NCI-H2029 treated with DMSO at 0.1 percent for 48 hours (cell line): ENCODE measurements around the gene NFIA.

Source experiments
- DNase-seq: peaks from one replicate; lab custom pipeline; 2025; lab: John Stamatoyannopoulos, UW

NFIA gene

GRCh38 chr1:61494000-61494399, 411.6 kb downstream of the NFIA start:
- DNase-seq = no peak

GRCh38 chr1:61496501-61496900, 414.1 kb downstream of the NFIA start:
- no peak for DNase-seq

GRCh38 chr1:61497013-61497412, 414.7 kb downstream of the NFIA start:
- no peak for DNase-seq

GRCh38 chr1:61498342-61498741, 416.0 kb downstream of the NFIA start:
- no peak for DNase-seq

- no peak for DNase-seq
Measured at GRCh38 chr1:61501971-61502916, 419.9 kb downstream of the NFIA start.

GRCh38 chr1:61504305-61504704, 421.9 kb downstream of the NFIA start:
- DNase-seq = no peak

GRCh38 chr1:61504852-61505390, 422.6 kb downstream of the NFIA start:
- DNase-seq = no peak

- DNase-seq = no peak
Measured at GRCh38 chr1:61506236-61506635, 423.9 kb downstream of the NFIA start.

- no peak for DNase-seq
Measured at GRCh38 chr1:61506944-61507500, 424.7 kb downstream of the NFIA start.
